Thyroid gland (tissue), 4 donors: ENCODE results near the gene SIGLEC10.

ENCODE experiments used
- POLR2A ChIP-seq, 2 donors: fragments of 450-650 bp; IDR thresholded peaks; one replicate each; pipeline ENCODE4 v1.6.1; 2017; ENCODE audit warnings: antibody characterized with exemption in 2 of 2, mild to moderate bottlenecking in 2 of 2, moderate library complexity in 1 of 2
- TF ChIP-seq, protein P1 (sequence below), 6 experiments: fragments of 200-600 bp in 3 of 6; fragments of 450-650 bp in 3 of 6; sonication (generic) in 3 of 6; IDR thresholded peaks; one replicate each; pipeline ENCODE4 v1.5.1; 2016 to 2019; ENCODE audit warnings: antibody characterized with exemption in 6 of 6, mild to moderate bottlenecking in 2 of 6, inconsistent platforms in 1 of 6, moderate library complexity in 1 of 6

DNA sequence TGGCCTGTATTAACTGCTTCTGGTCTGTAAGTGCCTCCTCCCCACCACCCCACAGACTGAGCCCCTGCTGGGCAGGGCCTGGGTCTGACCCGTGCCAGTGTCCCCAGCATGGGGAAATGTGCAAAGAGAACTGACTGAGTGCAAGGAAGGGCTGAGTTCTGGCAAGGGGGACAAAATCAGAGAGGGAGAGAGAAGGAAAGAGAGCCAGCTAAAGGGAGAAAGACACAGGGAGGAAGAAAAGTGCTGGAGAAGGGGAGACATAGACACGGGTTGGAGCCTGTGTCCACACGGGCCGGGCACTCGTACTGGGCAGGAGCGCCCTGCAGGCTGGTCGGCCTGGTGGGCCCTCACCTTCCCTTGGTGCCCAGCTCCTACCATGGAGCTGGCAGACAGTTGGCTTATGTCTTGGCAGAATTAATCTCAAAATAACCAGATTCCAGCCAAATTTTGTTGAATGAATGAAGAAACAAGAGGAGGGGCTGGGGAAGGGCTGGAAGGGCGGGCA, 46.2 kb downstream of the SIGLEC10 start:
- no peak for TF ChIP-seq POLR2A (IDR thresholded peaks at IDR 0.05)
- TF ChIP-seq, protein P1, sequence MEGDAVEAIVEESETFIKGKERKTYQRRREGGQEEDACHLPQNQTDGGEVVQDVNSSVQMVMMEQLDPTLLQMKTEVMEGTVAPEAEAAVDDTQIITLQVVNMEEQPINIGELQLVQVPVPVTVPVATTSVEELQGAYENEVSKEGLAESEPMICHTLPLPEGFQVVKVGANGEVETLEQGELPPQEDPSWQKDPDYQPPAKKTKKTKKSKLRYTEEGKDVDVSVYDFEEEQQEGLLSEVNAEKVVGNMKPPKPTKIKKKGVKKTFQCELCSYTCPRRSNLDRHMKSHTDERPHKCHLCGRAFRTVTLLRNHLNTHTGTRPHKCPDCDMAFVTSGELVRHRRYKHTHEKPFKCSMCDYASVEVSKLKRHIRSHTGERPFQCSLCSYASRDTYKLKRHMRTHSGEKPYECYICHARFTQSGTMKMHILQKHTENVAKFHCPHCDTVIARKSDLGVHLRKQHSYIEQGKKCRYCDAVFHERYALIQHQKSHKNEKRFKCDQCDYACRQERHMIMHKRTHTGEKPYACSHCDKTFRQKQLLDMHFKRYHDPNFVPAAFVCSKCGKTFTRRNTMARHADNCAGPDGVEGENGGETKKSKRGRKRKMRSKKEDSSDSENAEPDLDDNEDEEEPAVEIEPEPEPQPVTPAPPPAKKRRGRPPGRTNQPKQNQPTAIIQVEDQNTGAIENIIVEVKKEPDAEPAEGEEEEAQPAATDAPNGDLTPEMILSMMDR (IDR thresholded peaks at IDR 0.05), result no peak
